Fibroblast of skin of right biceps (primary cell): ENCODE results near the gene MAP4K4.
A peak's percentile ranks its signal among the peaks of the same experiment; 100 is the strongest.

ENCODE experiments used
- DNase-seq: peaks from one replicate; pipeline ENCODE4 v3.0.0-alpha.2; 2013

Gene MAP4K4

DNA sequence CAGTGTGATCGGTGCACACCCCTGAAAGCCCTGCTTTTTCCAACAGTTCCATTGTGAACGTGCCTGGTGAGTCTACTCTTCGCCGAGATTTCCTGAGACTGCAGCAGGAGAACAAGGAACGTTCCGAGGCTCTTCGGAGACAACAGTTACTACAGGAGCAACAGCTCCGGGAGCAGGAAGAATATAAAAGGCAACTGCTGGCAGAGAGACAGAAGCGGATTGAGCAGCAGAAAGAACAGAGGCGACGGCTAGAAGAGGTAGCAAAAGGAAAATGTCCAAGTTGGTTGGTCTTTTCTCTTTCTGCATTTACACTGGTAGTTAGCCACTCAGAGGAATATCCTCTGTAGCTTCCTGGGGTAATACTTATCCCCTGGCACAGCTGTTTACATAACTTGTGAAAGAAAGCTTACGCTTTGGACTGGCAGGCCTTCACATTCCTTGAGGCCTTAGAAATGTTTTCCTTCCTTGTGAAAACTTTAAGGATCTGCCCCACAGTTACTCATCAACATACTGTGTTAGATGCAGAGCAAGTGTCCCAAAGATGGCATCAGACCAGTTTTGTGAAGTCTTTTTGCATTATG lies 146.6 kb downstream of the MAP4K4 start:
- peak; percentile 41 for DNase-seq

DNA sequence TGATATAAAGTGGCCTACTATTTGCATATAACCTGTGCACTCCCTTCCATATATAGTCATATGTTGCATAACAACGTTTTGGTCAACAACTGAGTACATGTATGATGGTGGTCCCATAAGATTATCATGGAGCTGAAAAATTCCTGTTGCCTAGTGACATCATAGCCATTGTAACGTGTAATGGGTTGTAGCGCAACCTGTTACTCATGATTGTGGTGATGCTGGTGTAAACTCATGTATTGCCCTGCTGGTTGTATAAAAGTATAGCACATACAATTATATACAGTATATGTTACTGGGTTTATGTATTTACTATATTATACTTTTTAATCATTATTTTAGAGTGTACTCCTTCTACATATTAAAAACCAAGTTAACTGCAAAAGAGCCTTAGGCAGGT lies 149.5 kb downstream of the MAP4K4 start:
- no peak for DNase-seq

DNA sequence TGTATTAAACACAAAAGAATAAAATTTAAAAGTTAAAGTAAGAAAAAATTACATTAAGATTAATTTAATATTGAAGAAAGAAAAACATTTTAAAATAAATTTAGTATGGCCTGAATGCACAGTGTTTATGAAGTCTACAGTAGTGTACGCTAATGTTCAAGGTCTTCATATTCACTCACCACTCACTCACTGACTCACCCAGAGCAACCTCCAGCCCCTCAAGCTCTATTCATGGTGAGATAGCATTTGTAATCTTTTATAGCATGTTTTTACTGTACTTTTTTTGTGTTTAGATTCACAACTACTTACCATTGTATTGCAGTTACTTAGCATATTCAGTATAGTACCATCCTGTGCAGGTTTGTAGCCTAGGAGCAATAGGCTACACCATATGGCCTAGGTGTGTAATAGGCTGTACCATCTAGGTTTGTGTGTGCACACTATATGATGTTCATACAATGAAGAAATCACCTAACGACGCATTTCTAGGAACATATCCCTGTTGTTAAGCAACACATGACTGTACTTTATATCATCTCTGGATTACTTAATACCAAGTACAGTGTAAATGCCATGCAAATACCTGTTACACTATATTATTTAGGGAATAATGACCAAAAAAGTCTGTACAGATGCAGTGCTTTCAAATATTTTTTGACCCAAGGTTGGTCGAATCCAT lies 150.3 kb downstream of the MAP4K4 start:
- no peak for DNase-seq

DNA sequence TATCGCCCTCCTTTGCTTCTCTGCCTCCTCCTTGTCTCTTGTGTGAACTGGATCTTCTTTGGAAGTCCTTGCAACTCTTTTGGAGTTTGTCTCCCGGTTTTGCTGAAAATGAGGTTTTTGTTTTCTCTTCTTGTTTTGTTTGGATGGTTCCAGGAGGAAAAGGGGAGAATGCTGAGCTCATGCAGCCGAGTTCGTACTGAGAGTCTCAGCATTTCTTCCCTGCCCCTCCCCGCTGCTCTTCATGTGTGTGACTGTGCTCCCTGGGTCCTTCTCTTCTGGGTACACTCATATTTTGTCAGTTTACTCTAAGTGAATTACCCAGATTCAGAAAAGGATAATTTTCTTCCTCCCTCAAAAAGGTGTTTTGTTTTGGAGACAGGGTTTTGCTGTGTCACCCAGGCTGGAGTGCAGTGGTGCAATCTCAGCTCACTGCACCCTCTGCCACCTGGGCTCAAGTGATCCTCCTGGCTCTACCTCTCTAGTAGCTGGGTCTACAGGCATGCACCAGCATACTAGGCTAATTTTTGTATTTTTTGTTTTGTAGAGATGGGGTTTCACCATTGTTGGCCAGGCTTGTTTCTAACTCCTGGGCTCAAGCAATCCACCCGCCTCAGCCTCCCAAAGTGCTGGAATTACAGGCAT lies 151.4 kb downstream of the MAP4K4 start:
- no peak for DNase-seq

DNA sequence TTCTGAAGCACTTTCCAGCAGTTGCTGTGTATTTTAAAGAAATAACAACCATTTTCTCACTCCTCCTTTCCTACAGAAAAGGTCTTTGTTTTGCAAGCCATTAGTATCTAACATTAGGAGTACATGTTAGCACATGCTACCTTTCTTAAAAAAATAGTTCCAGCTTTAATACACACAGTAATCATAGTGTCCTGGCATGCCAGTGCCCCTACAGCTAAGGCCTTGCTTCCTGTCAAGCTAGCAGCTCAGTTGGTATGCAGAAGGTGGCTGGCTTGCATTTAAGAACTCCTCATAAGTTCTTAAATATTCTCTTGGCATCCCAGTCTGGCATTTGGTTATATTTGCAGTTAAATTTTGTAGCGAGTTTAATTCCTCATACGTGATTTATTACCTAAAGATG lies 152.9 kb downstream of the MAP4K4 start:
- no peak for DNase-seq

DNA sequence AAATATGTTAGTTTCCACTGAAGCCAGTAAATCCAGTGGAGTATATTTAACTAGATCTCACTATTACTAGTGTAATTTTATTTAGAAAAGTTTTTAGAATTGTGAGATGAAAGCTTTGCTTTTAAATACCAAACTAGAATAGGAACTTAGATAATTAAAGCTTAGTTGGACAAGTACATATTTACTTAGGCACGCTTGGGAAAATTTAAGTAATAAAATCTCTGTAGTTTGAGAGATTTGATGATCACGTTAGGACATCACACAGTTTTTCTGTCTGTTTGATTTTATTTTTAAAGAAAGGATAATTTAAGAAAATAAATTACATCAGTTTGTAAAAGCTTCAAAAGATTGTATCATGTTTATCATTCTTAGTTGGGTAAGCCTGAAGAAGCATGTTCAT lies 153.5 kb downstream of the MAP4K4 start:
- no peak for DNase-seq

DNA sequence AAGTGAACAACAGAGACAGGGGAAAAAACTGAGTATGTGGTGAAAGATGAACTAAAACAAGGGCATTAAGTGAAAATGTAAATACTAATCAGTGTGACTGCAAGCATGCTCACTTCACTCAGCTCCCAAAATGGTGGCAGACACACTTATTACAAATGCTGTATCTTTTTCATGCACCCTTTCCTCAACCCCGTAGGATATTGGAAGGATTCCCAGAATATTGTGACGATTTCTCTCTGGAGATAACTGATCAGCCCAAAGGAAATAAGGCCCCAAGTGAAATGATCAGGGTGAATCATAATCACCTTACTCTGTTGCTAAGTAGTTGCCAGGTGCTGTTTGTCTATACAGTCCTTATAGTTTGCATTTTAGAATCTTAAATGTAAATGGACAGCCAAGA lies 155.3 kb downstream of the MAP4K4 start:
- no peak for DNase-seq

DNA sequence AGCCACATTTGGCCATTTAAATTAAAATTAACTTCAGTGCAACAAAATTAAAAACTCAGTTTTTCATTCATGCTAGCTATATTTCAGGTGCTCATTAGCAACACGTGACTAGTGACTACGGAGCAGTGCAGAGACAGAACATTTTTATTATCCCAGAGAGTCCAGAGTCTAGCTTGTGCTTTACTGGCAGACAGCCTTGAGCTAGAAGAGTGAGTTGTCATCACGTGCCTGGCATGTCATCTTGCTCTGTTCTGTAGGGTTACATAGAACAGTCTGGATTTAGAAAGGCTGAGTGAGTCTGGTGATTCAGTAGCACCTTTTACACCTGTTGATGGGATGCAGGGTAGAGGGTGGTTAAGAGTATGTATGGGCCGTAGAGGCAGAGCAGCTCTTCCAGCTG lies 157.4 kb downstream of the MAP4K4 start:
- no peak for DNase-seq

DNA sequence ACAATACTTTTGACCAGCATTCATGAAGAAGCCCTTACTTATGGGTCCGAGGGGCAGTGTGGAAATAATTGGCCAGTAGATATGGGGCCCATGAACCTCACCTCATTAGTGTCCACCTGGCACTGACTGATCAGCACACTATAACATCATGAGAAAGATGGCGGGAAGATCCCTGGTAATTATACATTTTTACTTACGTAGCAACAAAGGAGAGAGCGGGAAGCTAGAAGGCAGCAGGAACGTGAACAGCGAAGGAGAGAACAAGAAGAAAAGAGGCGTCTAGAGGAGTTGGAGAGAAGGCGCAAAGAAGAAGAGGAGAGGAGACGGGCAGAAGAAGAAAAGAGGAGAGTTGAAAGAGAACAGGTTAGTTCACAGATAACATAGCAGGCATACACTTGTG lies 158.3 kb downstream of the MAP4K4 start:
- DNase-seq = no peak

DNA sequence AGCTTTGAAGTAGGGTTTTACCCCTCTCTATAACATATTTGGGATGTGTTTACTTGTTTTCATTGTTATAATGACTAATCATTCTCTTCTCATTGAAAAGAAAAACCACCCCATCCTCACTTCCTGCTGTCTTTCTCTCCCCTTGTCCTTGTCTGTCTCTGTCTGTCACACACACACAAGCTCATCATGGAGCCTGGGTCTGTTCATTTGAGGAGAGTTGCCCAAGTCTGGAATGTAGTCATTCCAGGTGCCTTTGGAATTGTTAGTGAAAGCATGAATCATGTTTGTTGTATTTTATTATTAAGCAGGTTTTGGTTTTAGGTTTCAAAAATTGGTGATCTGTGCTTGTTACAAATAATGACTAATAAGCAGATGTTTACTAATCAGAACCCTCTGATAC lies 160.7 kb downstream of the MAP4K4 start:
- no peak for DNase-seq

DNA sequence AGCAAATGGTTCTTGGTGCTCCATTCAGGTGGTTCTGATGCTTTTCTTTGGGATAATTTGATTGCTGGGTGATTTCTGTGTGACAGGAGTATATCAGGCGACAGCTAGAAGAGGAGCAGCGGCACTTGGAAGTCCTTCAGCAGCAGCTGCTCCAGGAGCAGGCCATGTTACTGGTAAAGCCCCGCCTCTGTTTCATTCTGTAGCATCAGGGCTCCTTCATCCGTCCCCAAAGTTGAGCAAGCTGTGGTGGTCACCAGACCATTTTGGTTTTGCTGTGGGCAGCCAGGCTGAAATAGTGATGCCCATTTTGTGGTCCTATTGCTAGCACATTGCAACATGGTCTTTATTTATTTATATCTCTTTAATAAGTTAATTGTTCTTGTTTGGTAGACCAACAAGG lies 161.4 kb downstream of the MAP4K4 start:
- no peak for DNase-seq

DNA sequence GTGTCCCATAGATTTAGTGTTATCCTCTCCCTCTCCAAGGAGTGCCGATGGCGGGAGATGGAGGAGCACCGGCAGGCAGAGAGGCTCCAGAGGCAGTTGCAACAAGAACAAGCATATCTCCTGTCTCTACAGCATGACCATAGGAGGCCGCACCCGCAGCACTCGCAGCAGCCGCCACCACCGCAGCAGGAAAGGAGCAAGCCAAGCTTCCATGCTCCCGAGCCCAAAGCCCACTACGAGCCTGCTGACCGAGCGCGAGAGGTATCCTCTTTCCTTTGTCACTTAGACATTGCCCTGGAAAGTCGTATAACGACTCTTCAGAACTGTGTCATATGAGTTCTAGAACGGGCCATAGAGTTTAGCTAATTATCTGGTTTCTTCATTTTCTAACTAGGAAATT lies 162.1 kb downstream of the MAP4K4 start:
- DNase-seq = no peak

DNA sequence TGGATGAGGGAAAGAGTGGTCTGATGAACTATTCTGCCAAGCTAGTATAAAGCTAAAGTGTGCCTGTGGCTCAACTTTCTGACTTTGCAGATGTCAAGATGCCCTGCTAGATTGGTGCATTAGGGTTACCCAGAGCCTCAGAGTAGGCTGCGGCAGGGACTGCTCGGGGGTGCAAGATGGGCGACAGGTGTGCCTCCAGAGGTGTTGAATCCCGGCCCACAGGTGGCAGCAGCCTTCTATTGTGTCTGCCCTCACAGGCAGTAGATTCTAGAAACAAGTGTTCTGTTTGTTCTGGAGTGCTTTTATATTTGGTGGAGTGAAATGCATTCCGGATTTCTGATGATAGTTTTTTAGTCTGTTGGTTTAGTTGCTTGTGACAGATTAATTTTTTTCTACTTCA lies 162.7 kb downstream of the MAP4K4 start:
- DNase-seq = no peak

DNA sequence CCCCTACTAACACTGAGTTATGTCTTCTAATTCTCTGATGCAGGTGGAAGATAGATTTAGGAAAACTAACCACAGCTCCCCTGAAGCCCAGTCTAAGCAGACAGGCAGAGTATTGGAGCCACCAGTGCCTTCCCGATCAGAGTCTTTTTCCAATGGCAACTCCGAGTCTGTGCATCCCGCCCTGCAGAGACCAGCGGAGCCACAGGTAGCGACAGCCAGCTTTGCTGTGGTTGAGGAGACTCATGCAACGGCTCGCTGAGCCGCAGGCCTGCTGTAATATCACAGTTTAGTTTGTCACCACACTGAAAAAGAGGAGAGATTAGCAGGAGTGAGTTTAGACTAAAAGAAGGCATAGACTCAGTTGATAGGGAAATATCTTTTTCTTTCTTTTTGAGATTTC lies 163.3 kb downstream of the MAP4K4 start:
- DNase-seq = no peak

DNA sequence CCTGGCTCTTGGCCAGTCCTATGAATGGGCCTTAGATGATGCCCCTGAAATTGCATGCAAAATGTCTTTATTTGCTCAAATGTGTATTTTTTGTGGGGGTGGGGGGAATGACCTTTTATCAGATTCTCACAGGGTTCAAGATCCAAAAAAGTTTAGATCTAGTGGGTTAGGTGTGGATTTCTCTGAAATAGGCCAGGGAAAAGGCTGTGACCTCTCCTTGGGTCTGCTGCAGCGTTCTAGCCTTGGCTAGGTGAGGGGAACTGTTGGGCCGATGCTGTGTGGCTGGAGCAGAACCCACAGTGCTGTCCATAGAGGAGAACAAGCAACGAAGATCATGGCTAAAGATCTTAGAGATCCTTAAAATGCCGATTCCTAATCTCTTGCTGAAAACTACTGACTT lies 163.9 kb downstream of the MAP4K4 start:
- no peak for DNase-seq

DNA sequence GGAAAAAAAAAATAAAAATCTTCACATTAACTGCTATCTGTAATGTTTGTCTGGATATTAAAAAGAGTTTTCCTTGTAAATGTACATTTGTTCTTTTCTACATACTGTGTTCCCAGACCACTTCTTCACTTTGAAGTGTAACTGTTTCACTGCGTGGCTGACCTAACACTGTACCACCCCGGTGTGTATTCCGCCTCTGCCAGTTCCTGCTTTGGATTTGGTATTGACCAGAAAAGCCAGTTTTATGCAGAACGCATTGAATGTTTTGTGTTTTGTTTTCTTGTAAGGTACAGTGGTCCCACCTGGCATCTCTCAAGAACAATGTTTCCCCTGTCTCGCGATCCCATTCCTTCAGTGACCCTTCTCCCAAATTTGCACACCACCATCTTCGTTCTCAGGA lies 166.0 kb downstream of the MAP4K4 start:
- no peak for DNase-seq

DNA sequence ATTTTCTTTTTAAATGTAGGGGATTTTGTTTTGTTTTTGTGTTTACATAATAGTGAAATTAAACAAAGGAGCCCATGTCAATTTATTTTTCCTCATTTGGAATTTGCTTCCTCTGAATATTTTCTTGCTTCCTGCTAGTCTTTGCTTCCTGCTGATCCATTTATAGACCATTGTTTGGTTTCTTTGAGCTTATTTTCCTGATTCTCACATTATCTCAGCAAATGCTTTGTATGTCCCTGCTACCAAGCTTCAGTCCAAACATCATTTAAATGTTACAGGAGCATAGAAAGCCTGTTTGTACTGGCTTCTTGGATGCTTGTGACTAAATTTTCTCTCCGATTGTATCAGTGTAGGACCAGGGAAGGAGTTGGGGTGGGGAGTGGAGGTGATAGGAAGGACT lies 166.9 kb downstream of the MAP4K4 start:
- DNase-seq = no peak

DNA sequence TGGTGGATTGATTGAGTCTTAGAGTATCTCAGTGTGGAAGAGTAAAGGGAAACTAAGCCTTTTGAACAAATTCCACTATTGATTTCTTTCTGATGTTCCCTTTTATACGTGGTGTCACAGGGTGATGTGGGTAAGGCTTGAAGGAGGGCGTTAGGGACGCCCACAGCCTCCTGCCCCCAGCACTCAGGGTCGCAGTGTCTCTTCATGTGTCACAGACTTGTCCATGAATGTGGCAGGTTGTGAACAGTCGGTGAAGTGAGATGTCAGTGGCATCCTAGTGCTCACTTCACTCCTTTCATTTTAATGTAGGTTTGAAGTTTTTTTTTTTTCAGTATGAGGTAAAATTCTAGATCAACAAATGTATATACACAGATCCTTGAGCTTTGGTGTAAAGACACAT lies 171.0 kb downstream of the MAP4K4 start:
- no peak for DNase-seq

DNA sequence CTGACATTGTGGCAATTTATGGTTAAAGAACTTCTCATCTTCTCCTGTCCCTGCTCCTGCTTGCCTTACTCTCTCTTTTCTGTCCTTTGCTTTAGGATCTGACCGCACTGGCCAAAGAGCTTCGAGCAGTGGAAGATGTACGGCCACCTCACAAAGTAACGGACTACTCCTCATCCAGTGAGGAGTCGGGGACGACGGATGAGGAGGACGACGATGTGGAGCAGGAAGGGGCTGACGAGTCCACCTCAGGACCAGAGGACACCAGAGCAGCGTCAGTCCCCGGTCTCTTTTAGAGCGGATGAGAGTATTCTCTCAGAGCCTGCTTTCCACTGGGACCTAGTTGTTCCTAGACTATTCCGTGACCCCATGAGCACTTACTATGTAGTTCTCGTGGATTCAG lies 172.0 kb downstream of the MAP4K4 start:
- no peak for DNase-seq

DNA sequence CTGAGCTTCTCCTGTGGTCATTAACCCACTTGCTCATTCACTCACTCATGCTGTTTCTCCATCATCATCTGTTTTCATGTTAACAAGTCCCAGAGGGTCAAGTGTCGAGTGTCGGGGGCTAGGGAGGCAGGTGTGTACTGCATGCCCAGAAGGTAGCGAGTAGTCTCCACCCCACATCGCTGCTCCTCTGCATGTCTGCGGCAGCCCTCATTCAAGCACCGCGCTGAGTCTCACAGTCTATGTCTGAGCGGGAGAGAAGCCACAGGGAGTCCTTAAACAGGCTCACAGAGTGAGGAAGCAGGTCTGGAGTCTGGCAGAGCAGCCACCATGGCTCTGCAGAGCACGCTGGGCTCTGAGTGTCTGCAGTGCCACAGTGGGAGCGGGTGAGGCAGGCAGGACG lies 172.9 kb downstream of the MAP4K4 start:
- no peak for DNase-seq

DNA sequence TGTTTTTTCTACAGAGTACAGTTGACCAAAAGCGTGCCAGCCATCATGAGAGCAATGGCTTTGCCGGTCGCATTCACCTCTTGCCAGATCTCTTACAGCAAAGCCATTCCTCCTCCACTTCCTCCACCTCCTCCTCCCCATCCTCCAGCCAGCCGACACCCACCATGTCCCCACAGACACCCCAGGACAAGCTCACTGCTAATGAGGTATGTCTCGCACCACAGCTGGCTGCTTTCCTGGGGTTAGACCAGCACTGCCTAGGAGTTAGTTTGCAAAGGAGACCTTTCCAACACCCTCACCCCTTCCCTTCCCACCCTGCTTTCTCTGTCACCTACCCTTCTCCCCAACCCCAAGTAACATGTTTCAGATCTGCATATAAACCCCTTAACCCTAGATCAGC lies 174.0 kb downstream of the MAP4K4 start:
- DNase-seq = no peak

DNA sequence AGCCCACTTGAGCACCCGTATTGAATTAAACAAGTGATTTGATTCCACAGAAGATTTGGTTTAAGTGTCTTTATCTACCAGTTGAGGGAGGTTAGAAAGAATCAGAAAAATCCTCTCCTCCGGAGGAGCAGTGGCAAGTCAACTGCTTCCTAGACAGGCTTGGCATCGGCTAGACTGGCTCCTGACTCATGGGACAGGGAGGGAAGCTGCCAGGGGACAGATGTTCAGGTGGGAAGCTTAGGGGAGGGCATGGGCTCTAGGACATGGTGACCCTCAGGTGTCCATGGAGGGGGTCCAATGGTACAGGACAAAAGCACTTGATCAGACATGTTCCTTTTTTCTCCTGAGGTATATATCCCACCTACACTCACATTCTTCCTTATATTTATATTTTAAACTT lies 175.0 kb downstream of the MAP4K4 start:
- no peak for DNase-seq

DNA sequence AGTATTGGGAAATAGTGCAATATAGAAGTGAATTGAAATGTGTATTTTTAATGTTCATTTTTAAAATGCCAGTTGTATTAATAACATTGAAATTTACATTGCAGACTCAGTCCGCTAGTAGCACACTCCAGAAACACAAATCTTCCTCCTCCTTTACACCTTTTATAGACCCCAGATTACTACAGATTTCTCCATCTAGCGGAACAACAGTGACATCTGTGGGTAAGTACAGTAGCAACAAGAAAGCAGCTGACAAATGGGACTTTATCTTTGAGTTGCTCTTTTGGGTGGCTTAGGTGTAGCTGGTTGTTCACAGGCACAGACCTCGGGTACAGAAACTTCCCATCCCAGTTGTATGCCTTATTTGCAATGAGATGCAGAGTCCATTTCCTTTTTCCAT lies 176.0 kb downstream of the MAP4K4 start:
- DNase-seq = peak; percentile 15

DNA sequence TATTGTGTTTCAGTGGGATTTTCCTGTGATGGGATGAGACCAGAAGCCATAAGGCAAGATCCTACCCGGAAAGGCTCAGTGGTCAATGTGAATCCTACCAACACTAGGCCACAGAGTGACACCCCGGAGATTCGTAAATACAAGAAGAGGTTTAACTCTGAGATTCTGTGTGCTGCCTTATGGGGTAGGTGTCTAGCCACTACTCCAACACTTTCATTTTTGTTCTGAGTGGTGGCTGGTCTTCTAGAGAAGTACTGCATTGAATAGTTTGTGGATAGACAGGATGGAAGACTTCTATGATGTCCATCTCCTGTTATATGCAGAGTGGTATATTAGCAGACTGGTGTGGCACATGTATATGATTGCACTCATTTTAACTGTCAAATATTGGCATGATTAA lies 176.6 kb downstream of the MAP4K4 start:
- DNase-seq = no peak

DNA sequence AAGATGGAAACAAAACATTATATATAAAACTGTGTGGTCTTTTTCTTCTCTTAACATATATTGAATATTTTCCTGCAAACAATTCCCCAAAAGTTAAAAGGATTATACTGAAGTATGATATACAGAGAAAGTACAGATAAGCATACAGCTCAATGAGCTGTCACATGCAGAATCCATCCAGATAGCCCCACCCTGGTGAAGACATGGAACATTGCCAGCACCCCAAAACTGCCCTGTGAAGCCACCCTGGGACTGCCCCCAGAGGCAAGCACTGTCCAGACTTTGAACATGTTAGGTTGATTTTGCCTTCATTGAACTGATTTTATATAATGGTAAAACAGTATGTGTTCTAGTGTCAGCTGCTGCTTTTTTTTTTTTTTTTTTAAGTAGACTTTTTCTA lies 182.0 kb downstream of the MAP4K4 start:
- DNase-seq = no peak
